Coronary artery (tissue), 2 donors: ENCODE results near the gene NHSL2.

Experiments used
- DNase-seq: peaks from one replicate; pipeline ENCODE4 v3.0.0-alpha.2; 2017; ENCODE audit warnings: low spot score
- H3K27ac ChIP-seq, 2 donors: fragments of 200-600 bp; sonication (generic); one replicate each; pipeline ENCODE4 v1.5.1; 2016 to 2019
- H3K4me3 ChIP-seq: fragments of 200-600 bp; sonication (generic); 2 replicates; pipeline ENCODE4 v1.5.1; 2016; ENCODE audit warnings: mild to moderate bottlenecking, moderate library complexity
- CTCF ChIP-seq: fragments of 200-600 bp; sonication (generic); IDR thresholded peaks from one replicate; pipeline ENCODE4 v1.5.1; 2019; ENCODE audit warnings: antibody characterized with exemption

Gene NHSL2

GRCh38 chrX:71996136-71996535 lies 85.5 kb downstream of the NHSL2 start:
- Histone ChIP-seq H3K4me3 (no peak overlapping the region), H3K27ac (peak overlapping the region in 1 of 2 donors; percentile 30)
- no peak for DNase-seq
- TF ChIP-seq CTCF: no peak

- peak; percentile 73 for DNase-seq
- Histone ChIP-seq H3K4me3 (no peak overlapping the region), H3K27ac (peak overlapping the region in 1 of 2 donors; percentile 78)
- no peak for TF ChIP-seq CTCF
Observed at GRCh38 chrX:71996826-71997225, 86.2 kb downstream of the NHSL2 start.

- Histone ChIP-seq H3K27ac (peak overlapping the region in 1 of 2 donors; percentile 78), H3K4me3 (no peak overlapping the region)
- TF ChIP-seq CTCF: no peak
- no peak for DNase-seq
Observed at GRCh38 chrX:71997320-71997719, 86.7 kb downstream of the NHSL2 start.

- peak; percentile 45 for TF ChIP-seq CTCF
- no peak overlapping the region for H3K27ac ChIP-seq
- H3K4me3 ChIP-seq: no peak overlapping the region
- peak; percentile 55 for DNase-seq
Observed at GRCh38 chrX:71998836-71999509, 88.3 kb downstream of the NHSL2 start.

- no peak for DNase-seq
- no peak for TF ChIP-seq CTCF
- H3K4me3 ChIP-seq: no peak overlapping the region
- no peak overlapping the region for H3K27ac ChIP-seq
Observed at GRCh38 chrX:71999535-71999934, 88.9 kb downstream of the NHSL2 start.

GRCh38 chrX:72001471-72001870 lies 90.8 kb downstream of the NHSL2 start:
- TF ChIP-seq CTCF: no peak
- no peak overlapping the region for H3K4me3 ChIP-seq
- peak; percentile 38 for DNase-seq
- no peak overlapping the region for H3K27ac ChIP-seq

- TF ChIP-seq CTCF: no peak
- DNase-seq: peak; percentile 17
- no peak overlapping the region for H3K4me3 ChIP-seq
- no peak overlapping the region for H3K27ac ChIP-seq
Observed at GRCh38 chrX:72001906-72002305, 91.3 kb downstream of the NHSL2 start.
